HepG2 (cell line): ENCODE data around the gene ADAMTS4. TPM values are rescaled to one million over a fixed set of nuclear protein-coding genes. Genes with fewer than 3 reads are reported as not detected.

Source experiments
- AGO1 ChIP-seq: fragments of 200-400 bp; formaldehyde crosslinking; IDR thresholded peaks from 2 replicates; pipeline ENCODE4 v1.6.1; 2017; ENCODE audit warnings: mild to moderate bottlenecking, low read depth, low read length, moderate library complexity; ENCODE audit not compliant: poor library complexity, severe bottlenecking
- CHD4 ChIP-seq: fragments of 200-600 bp; sonication (generic); IDR thresholded peaks from 2 replicates; pipeline ENCODE4 v1.7.0; 2017; ENCODE audit warnings: mild to moderate bottlenecking, low read length, borderline replicate concordance
- ELF1 ChIP-seq: sonication (generic); formaldehyde crosslinking; IDR thresholded peaks from 2 replicates; pipeline ENCODE4 v1.4.0; 2020; ENCODE audit warnings: missing genetic modification reagents
- ETV6 ChIP-seq: sonication (generic); formaldehyde crosslinking; conservative IDR thresholded peaks from 2 replicates; pipeline ENCODE4 v1.4.0; 2020; ENCODE audit warnings: missing genetic modification reagents
- FOXK1 ChIP-seq: sonication (generic); formaldehyde crosslinking; IDR thresholded peaks from 2 replicates; pipeline ENCODE4 v1.4.0; 2020; ENCODE audit warnings: low read depth, missing genetic modification reagents, borderline replicate concordance
- FOXO1 ChIP-seq: sonication (generic); formaldehyde crosslinking; IDR thresholded peaks from 2 replicates; pipeline ENCODE4 v1.4.0; 2020; ENCODE audit warnings: missing genetic modification reagents
- HNF4A ChIP-seq: sonication (generic); formaldehyde crosslinking; IDR thresholded peaks from 2 replicates; pipeline ENCODE4 v1.4.0; 2020; ENCODE audit warnings: missing genetic modification reagents
- KDM5B ChIP-seq: sonication (generic); formaldehyde crosslinking; IDR thresholded peaks from 2 replicates; pipeline ENCODE4 v1.4.0; 2020; ENCODE audit warnings: missing genetic modification reagents, mild to moderate bottlenecking, borderline replicate concordance
- MEIS2 ChIP-seq: sonication (generic); formaldehyde crosslinking; IDR thresholded peaks from 2 replicates; pipeline ENCODE4 v1.9.0; 2021; ENCODE audit warnings: mild to moderate bottlenecking, missing genetic modification reagents
- NFKB2 ChIP-seq: sonication (generic); formaldehyde crosslinking; IDR thresholded peaks from 2 replicates; pipeline ENCODE4 v1.4.0; 2020; ENCODE audit warnings: missing genetic modification reagents, borderline replicate concordance
- SRSF4 ChIP-seq: fragments of 200-400 bp; formaldehyde crosslinking; IDR thresholded peaks from one replicate; pipeline ENCODE4 v1.6.1; 2018; ENCODE audit warnings: mild to moderate bottlenecking, low read depth, low read length, moderate library complexity; ENCODE audit not compliant: poor library complexity, severe bottlenecking
- TBP ChIP-seq: sonication (generic); formaldehyde crosslinking; IDR thresholded peaks from 2 replicates; pipeline ENCODE4 v1.5.0; 2020; ENCODE audit warnings: missing genetic modification reagents
- TGIF2 ChIP-seq: IDR thresholded peaks from 2 replicates; pipeline ENCODE4 v1.6.1; 2016; ENCODE audit warnings: control low read depth, missing compliant biosample characterization
- ZFX ChIP-seq: sonication (generic); formaldehyde crosslinking; IDR thresholded peaks from 2 replicates; pipeline ENCODE4 v1.4.0; 2020; ENCODE audit warnings: mild to moderate bottlenecking, low read depth, missing genetic modification reagents, moderate library complexity
- ZNF180 ChIP-seq: sonication (generic); formaldehyde crosslinking; IDR thresholded peaks from 2 replicates; pipeline ENCODE4 v1.4.0; 2020; ENCODE audit warnings: low read depth, missing genetic modification reagents, borderline replicate concordance
- ZNF234 ChIP-seq: sonication (generic); formaldehyde crosslinking; conservative IDR thresholded peaks from 2 replicates; pipeline ENCODE4 v1.5.1; 2020; ENCODE audit warnings: mild to moderate bottlenecking, missing genetic modification reagents
- ZNF343 ChIP-seq: sonication (generic); formaldehyde crosslinking; IDR thresholded peaks from 2 replicates; pipeline ENCODE4 v1.4.0; 2020; ENCODE audit warnings: mild to moderate bottlenecking, missing genetic modification reagents
- ZNF501 ChIP-seq: sonication (generic); formaldehyde crosslinking; IDR thresholded peaks from 2 replicates; pipeline ENCODE4 v1.5.1; 2020; ENCODE audit warnings: mild to moderate bottlenecking, moderate library complexity, missing genetic modification reagents
- ZNF556 ChIP-seq: sonication (generic); formaldehyde crosslinking; IDR thresholded peaks from 2 replicates; pipeline ENCODE4 v1.4.0; 2020; ENCODE audit warnings: mild to moderate bottlenecking, missing genetic modification reagents, borderline replicate concordance
- ZNF567 ChIP-seq: sonication (generic); formaldehyde crosslinking; IDR thresholded peaks from 2 replicates; pipeline ENCODE4 v1.8.1; 2023; ENCODE audit warnings: mild to moderate bottlenecking, missing genetic modification reagents, borderline replicate concordance
- ZNF570 ChIP-seq: sonication (generic); formaldehyde crosslinking; IDR thresholded peaks from 2 replicates; pipeline ENCODE4 v1.4.0; 2020; ENCODE audit warnings: mild to moderate bottlenecking, missing genetic modification reagents, borderline replicate concordance
- ZNF605 ChIP-seq: sonication (generic); formaldehyde crosslinking; IDR thresholded peaks from 2 replicates; pipeline ENCODE4 v1.8.0; 2022; ENCODE audit warnings: mild to moderate bottlenecking, missing genetic modification reagents
- ZNF616 ChIP-seq: sonication (generic); formaldehyde crosslinking; IDR thresholded peaks from 2 replicates; pipeline ENCODE4 v1.5.0; 2020; ENCODE audit warnings: low read depth, mild to moderate bottlenecking, missing genetic modification reagents
- ZNF703 ChIP-seq: sonication (generic); formaldehyde crosslinking; IDR thresholded peaks from 2 replicates; pipeline ENCODE4 v1.5.1; 2020; ENCODE audit warnings: missing genetic modification reagents, mild to moderate bottlenecking, moderate library complexity, borderline replicate concordance
- ZNF776 ChIP-seq: sonication (generic); formaldehyde crosslinking; IDR thresholded peaks from 2 replicates; pipeline ENCODE4 v1.4.0; 2020; ENCODE audit warnings: mild to moderate bottlenecking, missing genetic modification reagents
- ZNF878 ChIP-seq: sonication (generic); formaldehyde crosslinking; IDR thresholded peaks from 2 replicates; pipeline ENCODE4 v1.8.1; 2023; ENCODE audit warnings: mild to moderate bottlenecking, missing genetic modification reagents, moderate library complexity
- polyA plus RNA-seq, 8 experiments: library from polyadenylated mRNA; depleted of rRNA in 3 of 8; stranded (reverse) in 7 of 8; unstranded in 1 of 8; fragments of >200 nt; fragmentation: Illumina TruSeq in 4 of 8; extraction: Trizol in 4 of 8; gene quantifications; 2 replicates each; pipeline versions ENCODE4 v1.2.1 to v1.2.3, GENCODE V29; 2011 to 2016; ENCODE audit warnings: low read depth in 4 of 8, missing spikeins in 1 of 8, mixed read lengths in 1 of 8; ENCODE audit not compliant: insufficient read depth in 1 of 8
- total RNA-seq, 5 experiments: library from RNA; depleted of rRNA; stranded (reverse); fragments of >200 nt; fragmentation: Illumina TruSeq; extraction: Trizol; gene quantifications; 2 replicates each; pipeline ENCODE4 v1.2.3, GENCODE V29; 2016; ENCODE audit warnings: low read depth in 1 of 5
- TF ChIP-seq, protein P1 (sequence below): sonication (generic); formaldehyde crosslinking; IDR thresholded peaks from 2 replicates; pipeline ENCODE4 v1.4.0; 2020; ENCODE audit warnings: missing genetic modification reagents, borderline replicate concordance

The ADAMTS4 gene
- total and polyA plus RNA-seq, 2 of the 13 experiments (the other 11 are each of a cell fraction or from before 2014, with no cell fraction given): 0.51 to 1.7 TPM

DNA sequence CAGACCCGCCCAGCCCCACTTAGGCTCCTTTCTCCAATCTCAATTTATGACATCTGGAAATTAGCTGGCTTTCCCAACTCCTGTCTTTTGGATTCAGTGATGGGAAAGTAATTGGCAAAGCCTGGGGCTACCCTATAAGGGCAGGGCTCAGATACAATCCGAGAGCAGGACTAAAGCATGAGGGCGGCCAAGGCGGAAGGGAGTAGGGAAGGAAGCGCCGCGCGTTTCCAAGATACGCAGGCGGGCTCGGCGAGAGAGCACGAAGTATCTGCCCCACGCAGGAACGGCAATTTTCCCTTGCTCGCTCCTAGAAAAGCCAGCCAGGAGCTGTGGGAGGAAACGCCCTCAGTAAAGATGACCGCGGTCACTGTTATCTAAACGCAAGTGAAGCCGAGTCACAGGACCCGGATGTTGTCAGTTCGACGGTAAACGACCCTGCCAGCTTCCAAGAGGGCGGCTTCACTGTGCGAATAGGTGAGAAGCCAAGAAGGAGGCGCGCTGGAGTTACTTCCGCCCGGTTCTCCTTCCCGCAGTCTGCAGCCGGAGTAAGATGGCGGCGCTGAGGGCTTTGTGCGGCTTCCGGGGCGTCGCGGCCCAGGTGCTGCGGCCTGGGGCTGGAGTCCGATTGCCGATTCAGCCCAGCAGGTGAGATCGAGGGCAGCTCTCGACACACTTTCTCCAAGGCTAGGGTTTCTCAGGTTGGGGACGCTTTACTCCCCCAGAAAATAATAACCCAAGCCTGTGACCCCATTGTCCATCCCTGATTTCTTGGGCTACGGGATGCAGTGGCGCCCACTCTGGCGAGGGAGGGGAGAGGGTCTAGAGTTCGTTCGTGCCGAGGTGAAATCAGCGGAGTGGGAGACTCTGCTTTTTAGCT is 3.2 kb upstream of the ADAMTS4 start, which contains the start of gene NDUFS2 (continued):
- TF ChIP-seq SRSF4 (no peak), CHD4 (no peak), ZNF501 (CRISPR knock-in tag) (peak; percentile 77), HNF4A (CRISPR knock-in tag) (peak; percentile 45; the same call in 1 of the 2 replicates), TBP (CRISPR knock-in tag) (no peak), MEIS2 (CRISPR knock-in tag) (peak; percentile 52; the same call in 1 of the 2 replicates), AGO1 (peak; percentile 51), ZNF703 (CRISPR knock-in tag) (no peak), ELF1 (peak; percentile 98), ZFX (peak; percentile 94), ZNF616 (CRISPR knock-in tag) (0 out of 2 replicates have a peak, but pooled peaks have one; percentile 38), FOXO1 (peak; percentile 70), ZNF878 (CRISPR knock-in tag) (0 out of 2 replicates have a peak, but pooled peaks have one; percentile 53), ZNF776 (CRISPR knock-in tag) (no peak), ZNF343 (CRISPR knock-in tag) (peak; percentile 41; the same call in 1 of the 2 replicates), TGIF2 (CRISPR knock-in tag) (no peak; the same call in 1 of the 2 replicates), ETV6 (no peak), ZNF556 (CRISPR knock-in tag) (0 out of 2 replicates have a peak, but pooled peaks have one; percentile 62), ZNF567 (CRISPR knock-in tag) (peak; percentile 61; the same call in 1 of the 2 replicates), FOXK1 (peak; percentile 96), ZNF180 (CRISPR knock-in tag) (no peak), KDM5B (CRISPR knock-in tag) (peak; percentile 56; the same call in 1 of the 2 replicates), NFKB2 (CRISPR knock-in tag) (peak; percentile 56; the same call in 1 of the 2 replicates), ZNF570 (CRISPR knock-in tag) (0 out of 2 replicates have a peak, but pooled peaks have one; percentile 52), ZNF605 (CRISPR knock-in tag) (peak; percentile 27; the same call in 1 of the 2 replicates), ZNF234 (CRISPR knock-in tag) (no peak)
- TF ChIP-seq, protein P1, sequence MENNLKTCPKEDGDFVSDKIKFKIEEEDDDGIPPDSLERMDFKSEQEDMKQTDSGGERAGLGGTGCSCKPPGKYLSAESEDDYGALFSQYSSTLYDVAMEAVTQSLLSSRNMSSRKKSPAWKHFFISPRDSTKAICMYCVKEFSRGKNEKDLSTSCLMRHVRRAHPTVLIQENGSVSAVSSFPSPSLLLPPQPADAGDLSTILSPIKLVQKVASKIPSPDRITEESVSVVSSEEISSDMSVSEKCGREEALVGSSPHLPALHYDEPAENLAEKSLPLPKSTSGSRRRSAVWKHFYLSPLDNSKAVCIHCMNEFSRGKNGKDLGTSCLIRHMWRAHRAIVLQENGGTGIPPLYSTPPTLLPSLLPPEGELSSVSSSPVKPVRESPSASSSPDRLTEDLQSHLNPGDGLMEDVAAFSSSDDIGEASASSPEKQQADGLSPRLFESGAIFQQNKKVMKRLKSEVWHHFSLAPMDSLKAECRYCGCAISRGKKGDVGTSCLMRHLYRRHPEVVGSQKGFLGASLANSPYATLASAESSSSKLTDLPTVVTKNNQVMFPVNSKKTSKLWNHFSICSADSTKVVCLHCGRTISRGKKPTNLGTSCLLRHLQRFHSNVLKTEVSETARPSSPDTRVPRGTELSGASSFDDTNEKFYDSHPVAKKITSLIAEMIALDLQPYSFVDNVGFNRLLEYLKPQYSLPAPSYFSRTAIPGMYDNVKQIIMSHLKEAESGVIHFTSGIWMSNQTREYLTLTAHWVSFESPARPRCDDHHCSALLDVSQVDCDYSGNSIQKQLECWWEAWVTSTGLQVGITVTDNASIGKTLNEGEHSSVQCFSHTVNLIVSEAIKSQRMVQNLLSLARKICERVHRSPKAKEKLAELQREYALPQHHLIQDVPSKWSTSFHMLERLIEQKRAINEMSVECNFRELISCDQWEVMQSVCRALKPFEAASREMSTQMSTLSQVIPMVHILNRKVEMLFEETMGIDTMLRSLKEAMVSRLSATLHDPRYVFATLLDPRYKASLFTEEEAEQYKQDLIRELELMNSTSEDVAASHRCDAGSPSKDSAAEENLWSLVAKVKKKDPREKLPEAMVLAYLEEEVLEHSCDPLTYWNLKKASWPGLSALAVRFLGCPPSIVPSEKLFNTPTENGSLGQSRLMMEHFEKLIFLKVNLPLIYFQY (CRISPR knock-in tag): peak; percentile 64
